Measurements from ENCODE around the gene ACSS1.

The ACSS1 gene

GRCh38 chr20:25050501-25051350 is 7.2 kb downstream of the ACSS1 start:
- DNase-seq (ENCODE audit: low read depth) = no peak
- no peak overlapping the region for H3K4me3 ChIP-seq (ENCODE audit: low read depth, low read length)
- in situ Hi-C loops (cut with HindIII; ENCODE audit: low sequenced_read_pairs) = no loop called here
- TF ChIP-seq CTCF (IDR thresholded peaks at IDR 0.05; ENCODE audit: low read depth, low read length, missing control alignments) = no peak

- no peak for DNase-seq (ENCODE audit: low read depth)
- no peak for TF ChIP-seq CTCF (IDR thresholded peaks at IDR 0.05; ENCODE audit: low read depth, low read length, missing control alignments)
- no peak overlapping the region for H3K4me3 ChIP-seq (ENCODE audit: low read depth, low read length)
- in situ Hi-C loops (cut with HindIII; ENCODE audit: low sequenced_read_pairs) = no loop called here
Observed at GRCh38 chr20:25050082-25050481, 7.9 kb downstream of the ACSS1 start.

- no peak for TF ChIP-seq CTCF (IDR thresholded peaks at IDR 0.05; ENCODE audit: low read depth, low read length, missing control alignments)
- H3K4me3 ChIP-seq (ENCODE audit: low read depth, low read length) = no peak overlapping the region
- DNase-seq (ENCODE audit: low read depth) = no peak
- in situ Hi-C loops (cut with HindIII; ENCODE audit: low sequenced_read_pairs) = no loop called here
Observed at GRCh38 chr20:25049261-25050060, 8.5 kb downstream of the ACSS1 start.

GRCh38 chr20:25048519-25048952 is 9.4 kb downstream of the ACSS1 start:
- no peak overlapping the region for H3K4me3 ChIP-seq (ENCODE audit: low read depth, low read length)
- no peak for TF ChIP-seq CTCF (IDR thresholded peaks at IDR 0.05; ENCODE audit: low read depth, low read length, missing control alignments)
- no peak for DNase-seq (ENCODE audit: low read depth)
- in situ Hi-C loops (cut with HindIII; ENCODE audit: low sequenced_read_pairs) = no loop called here

- H3K4me3 ChIP-seq (ENCODE audit: low read depth, low read length) = no peak overlapping the region
- no peak for DNase-seq (ENCODE audit: low read depth)
- in situ Hi-C loops (cut with HindIII; ENCODE audit: low sequenced_read_pairs) = no loop called here
- no peak for TF ChIP-seq CTCF (IDR thresholded peaks at IDR 0.05; ENCODE audit: low read depth, low read length, missing control alignments)
Observed at GRCh38 chr20:25047766-25048165, 10.2 kb downstream of the ACSS1 start.

GRCh38 chr20:25046736-25047666 is 10.9 kb downstream of the ACSS1 start:
- no peak overlapping the region for H3K4me3 ChIP-seq (ENCODE audit: low read depth, low read length)
- in situ Hi-C loops (cut with HindIII; ENCODE audit: low sequenced_read_pairs) = no loop called here
- no peak for DNase-seq (ENCODE audit: low read depth)
- no peak for TF ChIP-seq CTCF (IDR thresholded peaks at IDR 0.05; ENCODE audit: low read depth, low read length, missing control alignments)
